Measurements from ENCODE around the gene ARPC5L.
"Not testable (repeated sequence)": the region's sequence is repeated elsewhere in the genome, so short reads cannot be mapped to it uniquely, and the experiment has no call there.

ARPC5L gene

DNA sequence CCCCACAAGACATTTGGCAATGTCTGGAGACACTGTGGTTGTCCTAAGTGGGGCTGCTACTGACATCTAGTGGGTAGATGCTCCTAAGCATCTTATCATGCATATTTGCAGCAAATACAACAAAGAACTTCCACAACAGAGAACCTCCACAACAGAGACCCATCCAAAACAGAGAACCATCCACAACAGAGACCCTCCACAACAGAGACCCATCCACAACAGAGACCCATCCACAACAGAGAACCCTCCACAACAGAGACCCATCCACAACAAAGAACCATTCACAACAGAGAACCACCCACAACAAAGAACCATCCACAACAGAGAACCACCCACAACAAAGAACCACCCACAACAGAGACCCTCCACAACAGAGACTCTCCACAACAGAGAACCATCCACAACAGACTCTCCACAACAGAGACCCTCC lies 32.8 kb downstream of the ARPC5L start:
- no peak for DNase-seq

DNA sequence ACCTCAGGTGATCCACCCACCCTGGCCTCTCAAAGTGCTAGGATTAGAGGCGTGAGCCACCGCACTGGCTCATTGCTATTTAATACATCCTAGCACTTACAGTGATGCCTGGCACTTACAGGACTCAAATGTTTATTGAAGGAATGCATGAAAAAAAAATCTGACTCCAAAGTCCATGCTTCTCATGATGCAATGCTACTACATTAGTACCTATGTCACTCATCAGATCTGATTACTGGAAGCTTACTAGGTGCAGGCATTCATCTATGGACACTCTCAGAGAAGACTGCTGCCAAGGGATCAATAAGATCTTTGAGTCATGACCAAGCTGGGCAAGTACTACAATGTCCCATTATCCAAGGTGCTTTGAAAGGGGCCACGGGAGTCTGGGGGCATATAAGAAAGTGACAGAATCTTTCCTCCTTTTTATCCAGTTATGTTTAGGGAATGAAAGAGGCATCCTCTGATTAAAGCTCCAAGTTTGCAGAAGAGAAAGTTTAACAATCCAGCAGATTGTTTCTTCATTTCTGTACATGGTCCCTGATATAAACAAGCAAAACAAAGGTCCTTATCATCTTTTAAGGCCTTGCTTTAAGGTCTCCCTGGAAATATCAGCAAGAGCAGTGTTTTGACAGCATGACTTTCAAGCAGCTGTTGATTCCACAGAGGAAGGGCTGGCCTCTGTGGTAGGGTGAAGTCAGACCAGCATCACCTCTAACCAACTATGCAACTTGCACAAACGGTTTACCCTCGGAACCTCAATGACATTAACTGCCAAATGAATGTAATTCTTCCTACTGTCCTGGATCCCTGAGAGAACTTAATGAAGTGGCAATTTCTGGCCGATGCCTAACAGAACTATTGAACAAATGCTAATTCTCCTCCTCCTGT lies 35.9 kb downstream of the ARPC5L start:
- no peak for DNase-seq

DNA sequence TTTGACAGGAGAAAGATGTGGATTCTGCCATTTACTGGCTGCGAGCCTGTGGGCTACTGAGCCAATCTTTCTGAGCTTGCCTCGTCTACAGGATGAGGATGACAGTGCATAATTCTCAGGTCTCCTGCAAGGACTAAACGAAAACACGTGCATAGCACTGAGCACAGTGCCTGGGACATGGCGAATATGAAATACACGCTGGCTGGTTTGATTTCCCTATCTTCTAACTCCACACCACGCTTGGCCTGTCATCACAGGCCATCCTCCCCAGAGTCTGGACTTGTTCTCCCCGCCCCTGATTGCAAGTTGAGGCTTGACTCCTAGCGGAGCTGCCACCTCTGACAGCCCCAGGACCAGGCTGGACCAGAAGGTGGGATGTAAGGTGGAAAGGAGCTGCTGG lies 37.9 kb downstream of the ARPC5L start:
- DNase-seq, result no peak

DNA sequence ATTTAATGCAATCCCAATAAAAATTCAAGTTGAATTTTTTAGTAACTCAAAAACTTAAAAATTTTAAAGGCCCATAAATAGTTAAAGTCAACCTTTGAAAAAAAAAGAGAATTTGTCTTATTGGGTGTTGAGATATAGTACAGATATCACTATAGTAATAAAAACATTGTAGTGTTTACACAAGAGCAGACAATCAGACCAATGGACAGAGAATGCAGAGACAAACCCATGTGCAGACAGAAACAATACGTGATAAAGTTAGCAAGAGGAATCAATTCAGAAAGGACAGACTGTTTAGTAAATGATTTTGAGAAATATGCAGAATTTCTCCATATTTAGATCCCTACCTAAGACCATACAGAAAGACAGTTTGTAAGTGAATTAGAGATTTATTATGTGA lies 45.0 kb downstream of the ARPC5L start:
- DNase-seq, result no peak

DNA sequence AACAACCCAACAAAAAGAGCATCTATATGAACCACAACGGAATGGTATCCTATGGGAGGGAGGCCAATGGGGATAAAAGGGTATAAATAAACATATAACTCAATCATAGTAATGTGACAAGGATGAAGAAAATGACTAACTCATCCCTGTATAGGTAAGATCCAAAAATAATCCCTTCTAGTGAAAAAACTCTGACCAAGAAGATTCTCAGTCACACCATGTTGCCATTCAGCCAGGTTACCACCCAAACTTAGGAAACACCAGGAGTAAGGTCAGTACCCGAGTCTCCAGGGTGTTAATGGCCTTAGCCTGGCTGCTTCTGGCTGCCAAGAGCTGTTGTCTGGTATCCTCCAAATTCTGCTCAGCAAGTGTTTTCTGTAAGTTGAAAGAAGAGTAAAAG lies 46.2 kb downstream of the ARPC5L start:
- no peak for DNase-seq

DNA sequence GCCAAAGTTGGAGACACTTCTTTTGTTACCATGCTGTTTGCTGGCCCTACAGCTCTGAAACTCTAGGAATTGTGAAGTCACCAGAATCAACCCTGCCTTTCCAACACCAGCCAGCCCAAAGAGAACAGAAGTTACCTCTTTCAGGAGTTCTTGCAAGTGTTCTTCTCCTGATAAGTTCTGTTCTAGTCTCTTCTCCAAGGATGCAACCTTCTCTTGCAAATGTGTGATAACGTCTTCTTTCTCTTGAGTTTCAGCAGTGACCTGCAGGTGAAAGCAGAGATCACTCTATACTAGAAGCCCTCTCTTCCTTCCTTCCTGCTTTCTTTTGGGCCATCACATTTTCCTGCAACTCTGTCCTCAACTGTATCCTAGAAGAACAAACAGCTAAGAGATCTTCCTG lies 49.8 kb downstream of the ARPC5L start:
- no peak for DNase-seq

DNA sequence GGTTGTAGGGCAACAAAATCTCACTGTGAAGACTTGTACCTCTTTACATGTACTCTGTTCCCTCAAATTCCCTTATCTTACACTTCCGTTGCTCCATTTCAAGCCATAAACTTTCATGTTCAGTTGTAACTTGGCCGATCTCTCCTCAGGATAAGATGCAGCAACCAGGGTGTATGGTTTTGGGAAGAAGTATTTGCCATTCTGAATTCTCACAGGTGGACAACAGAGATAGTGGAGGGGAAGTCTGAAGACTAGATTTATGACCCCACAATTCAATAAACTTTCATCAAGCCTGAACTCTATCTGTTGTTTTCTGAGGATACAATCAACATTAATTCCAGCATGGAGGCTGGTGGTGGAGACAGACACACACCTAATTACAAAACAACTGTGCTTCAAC lies 51.4 kb downstream of the ARPC5L start:
- DNase-seq, result no peak

DNA sequence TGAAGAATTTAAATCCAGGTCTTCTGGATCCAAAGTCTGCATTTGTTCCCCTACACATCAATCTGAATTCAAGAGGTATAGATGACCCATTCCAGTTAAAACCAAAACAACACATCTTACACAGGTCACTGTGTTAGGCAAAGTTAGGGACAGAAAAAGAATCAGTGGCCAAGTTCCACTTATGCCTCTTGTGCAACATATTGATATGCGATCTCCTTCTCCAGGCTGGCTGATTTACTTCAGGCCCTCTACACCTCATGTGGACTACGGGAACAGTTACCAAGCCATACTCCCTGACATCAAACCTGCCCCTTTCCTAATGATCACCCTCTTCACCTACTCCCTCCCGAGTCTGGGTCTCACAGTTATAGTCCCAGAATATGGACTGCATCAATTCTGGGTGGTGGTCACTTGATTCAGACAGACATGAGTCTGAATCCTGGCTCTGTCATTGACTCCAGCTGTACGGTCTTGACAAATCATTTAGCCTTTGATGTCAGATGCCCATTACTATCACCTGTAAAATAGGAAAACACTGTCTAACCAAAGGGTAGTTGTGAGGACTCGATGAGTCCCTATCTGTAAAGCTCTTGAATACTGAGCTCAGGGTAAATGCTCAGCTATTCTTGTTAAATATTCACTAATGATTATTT lies 52.9 kb downstream of the ARPC5L start:
- DNase-seq, result no peak

DNA sequence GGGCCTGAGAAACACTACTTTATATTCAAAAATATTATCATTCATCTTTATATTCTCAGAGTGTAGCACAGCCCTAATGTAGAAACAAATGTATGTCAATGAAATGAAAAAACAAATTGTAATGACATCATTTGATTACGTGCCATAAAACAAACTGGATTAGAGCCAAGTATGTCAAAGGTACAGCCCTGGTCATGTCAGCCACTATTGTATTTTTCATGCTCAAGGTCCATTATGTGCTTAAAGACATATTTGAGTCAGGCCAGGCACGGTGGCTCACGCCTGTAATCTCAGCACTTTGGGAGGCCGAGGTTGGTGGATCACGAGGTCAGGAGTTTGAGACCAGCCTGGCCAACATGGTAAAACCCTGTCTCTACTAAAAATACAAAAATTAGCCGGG lies 58.5 kb downstream of the ARPC5L start:
- DNase-seq, result not testable (repeated sequence)

Data from stimulated activated CD4-positive, alpha-beta T cell treated with anti-CD3 and anti-CD28 coated beads, Interleukin-1b, Interleukin-23, amount 100 ng/mL, for 48 hours (primary cell).